Measurements from ENCODE around the gene STRAP.

The STRAP gene

GRCh38 chr12:15880721-15881120 is 1.5 kb upstream of the STRAP start:
- H3K4me3 ChIP-seq (replicated peaks in 1 of 2; ENCODE audit: low read depth in 2 of 2, low read length in 2 of 2) = no peak overlapping the region
- DNase-seq (ENCODE audit: low read depth in 2 of 2) = no peak
- no peak for TF ChIP-seq CTCF (IDR thresholded peaks at IDR 0.05; ENCODE audit: low read depth, low read length)

GRCh38 chr12:15883536-15883935 is 1.3 kb downstream of the STRAP start:
- TF ChIP-seq CTCF (IDR thresholded peaks at IDR 0.05; ENCODE audit: low read depth, low read length) = no peak
- DNase-seq (ENCODE audit: low read depth in 2 of 2) = peak in 1 of 2 donors; percentile 24
- peak overlapping the region; percentile 91 to 98 for H3K4me3 ChIP-seq (replicated peaks in 1 of 2; ENCODE audit: low read depth in 2 of 2, low read length in 2 of 2)

- peak in 1 of 2 donors; percentile 46 for DNase-seq (ENCODE audit: low read depth in 2 of 2)
- no peak for TF ChIP-seq CTCF (IDR thresholded peaks at IDR 0.05; ENCODE audit: low read depth, low read length)
- no peak overlapping the region for H3K4me3 ChIP-seq (replicated peaks in 1 of 2; ENCODE audit: low read depth in 2 of 2, low read length in 2 of 2)
These were observed 4.3 kb downstream of the STRAP start for GRCh38 chr12:15886372-15887042.

- no peak overlapping the region for H3K4me3 ChIP-seq (replicated peaks in 1 of 2; ENCODE audit: low read depth in 2 of 2, low read length in 2 of 2)
- DNase-seq (ENCODE audit: low read depth in 2 of 2) = no peak
- no peak for TF ChIP-seq CTCF (IDR thresholded peaks at IDR 0.05; ENCODE audit: low read depth, low read length)
These were observed 5.0 kb downstream of the STRAP start for GRCh38 chr12:15887043-15887817.

GRCh38 chr12:15892645-15893259 is 10.6 kb downstream of the STRAP start:
- TF ChIP-seq CTCF (IDR thresholded peaks at IDR 0.05; ENCODE audit: low read depth, low read length) = no peak

GRCh38 chr12:15893260-15893659 is 11.1 kb downstream of the STRAP start:
- H3K4me3 ChIP-seq (replicated peaks in 1 of 2; ENCODE audit: low read depth in 2 of 2, low read length in 2 of 2) = no peak overlapping the region
- TF ChIP-seq CTCF (IDR thresholded peaks at IDR 0.05; ENCODE audit: low read depth, low read length) = no peak
- DNase-seq (ENCODE audit: low read depth in 2 of 2) = no peak

More at GRCh38 chr12:15892645-15893259, 10.6 kb downstream of the STRAP start:
- no peak overlapping the region for H3K4me3 ChIP-seq (replicated peaks in 1 of 2; ENCODE audit: low read depth in 2 of 2, low read length in 2 of 2)
- no peak for DNase-seq (ENCODE audit: low read depth in 2 of 2)

Measured in cardiac fibroblast (primary cell).